SJCRH30 (cell line): ENCODE results near the gene STK32B. TPM values are rescaled to one million over a fixed set of nuclear protein-coding genes. Genes with fewer than 3 reads are reported as not detected.
"Not testable (repeated sequence)": the region's sequence is repeated elsewhere in the genome, so short reads cannot be mapped to it uniquely, and the experiment has no call there.

ENCODE experiments used
- DNase-seq, 2 experiments: peaks; one replicate each; pipeline ENCODE4 v3.0.0-alpha.2; 2015 to 2020
- H3K27ac ChIP-seq: fragments of 250-450 bp; sonication (Bioruptor Pico); 2 replicates; pipeline ENCODE4 v1.5.1; 2020; ENCODE audit warnings: mild to moderate bottlenecking, moderate library complexity
- H3K27me3 ChIP-seq: fragments of 250-450 bp; sonication (Bioruptor Pico); 2 replicates; pipeline ENCODE4 v1.5.1; 2020; ENCODE audit warnings: mild to moderate bottlenecking, moderate library complexity
- H3K36me3 ChIP-seq: fragments of 250-450 bp; sonication (Bioruptor Pico); 2 replicates; pipeline ENCODE4 v1.5.1; 2020; ENCODE audit warnings: mild to moderate bottlenecking, moderate library complexity
- H3K4me1 ChIP-seq: fragments of 250-450 bp; sonication (Bioruptor Pico); 2 replicates; pipeline ENCODE4 v1.5.1; 2020; ENCODE audit warnings: mild to moderate bottlenecking, moderate library complexity
- H3K4me3 ChIP-seq: fragments of 250-450 bp; sonication (Bioruptor Pico); 2 replicates; pipeline ENCODE4 v1.5.1; 2020; ENCODE audit warnings: mild to moderate bottlenecking, moderate library complexity
- H3K9me3 ChIP-seq: fragments of 250-450 bp; sonication (Bioruptor Pico); replicated peaks from 2 replicates; pipeline ENCODE4 v1.5.1; 2020; ENCODE audit warnings: mild to moderate bottlenecking, moderate library complexity
- total RNA-seq: library from RNA; depleted of rRNA; stranded (reverse); fragments of >200 nt; shearing (Covaris generic); gene quantifications from 2 replicates; pipeline ENCODE4 v1.2.3, GENCODE V29; 2014

STK32B gene
- total RNA-seq, 1 experiment from 2014 or later: 0.20 TPM

- H3K27ac ChIP-seq: no peak overlapping the region
- DNase-seq: no peak
- no peaks in the 10 kb centered on the region for H3K36me3 ChIP-seq
- H3K9me3 ChIP-seq: no peaks in the 10 kb centered on the region
- no peak overlapping the region for H3K4me3 ChIP-seq
- H3K27me3 ChIP-seq: peaks cover 12% of the 10 kb centered on the region
- no peaks in the 10 kb centered on the region for H3K4me1 ChIP-seq
Observed at GRCh38 chr4:5215321-5215720, 164.0 kb downstream of the STK32B start.

GRCh38 chr4:5217421-5217820 is 166.1 kb downstream of the STK32B start:
- Histone ChIP-seq H3K36me3 (no peaks in the 10 kb centered on the region), H3K4me1 (no peaks in the 10 kb centered on the region), H3K27ac (no peak overlapping the region), H3K9me3 (no peaks in the 10 kb centered on the region), H3K27me3 (peaks cover 9% of the 10 kb centered on the region), H3K4me3 (no peak overlapping the region)
- no peak for DNase-seq

GRCh38 chr4:5218376-5219069 is 167.2 kb downstream of the STK32B start:
- DNase-seq: no peak
- no peaks in the 10 kb centered on the region for H3K36me3 ChIP-seq
- no peaks in the 10 kb centered on the region for H3K4me1 ChIP-seq
- no peaks in the 10 kb centered on the region for H3K9me3 ChIP-seq
- no peak overlapping the region for H3K27ac ChIP-seq
- no peak overlapping the region for H3K4me3 ChIP-seq
- no peaks in the 10 kb centered on the region; the same call in 1 of the 2 replicates for H3K27me3 ChIP-seq

- peak; percentile 70 to 75 for DNase-seq
- Histone ChIP-seq H3K9me3 (no peaks in the 10 kb centered on the region), H3K36me3 (no peaks in the 10 kb centered on the region)
Observed at GRCh38 chr4:5220028-5220427, 168.7 kb downstream of the STK32B start.

GRCh38 chr4:5222047-5222446 is 170.8 kb downstream of the STK32B start:
- Histone ChIP-seq H3K4me1 (no peaks in the 10 kb centered on the region), H3K9me3 (no peaks in the 10 kb centered on the region), H3K4me3 (no peak overlapping the region), H3K27me3 (no peaks in the 10 kb centered on the region), H3K27ac (no peak overlapping the region), H3K36me3 (no peaks in the 10 kb centered on the region)
- DNase-seq: no peak

More at GRCh38 chr4:5220028-5220427, 168.7 kb downstream of the STK32B start:
- Histone ChIP-seq H3K4me1 (no peaks in the 10 kb centered on the region), H3K4me3 (no peak overlapping the region), H3K27ac (no peak overlapping the region), H3K27me3 (no peaks in the 10 kb centered on the region)

GRCh38 chr4:5222951-5223350 is 171.7 kb downstream of the STK32B start:
- no peaks in the 10 kb centered on the region for H3K9me3 ChIP-seq
- H3K4me3 ChIP-seq: no peak overlapping the region
- no peak overlapping the region for H3K27ac ChIP-seq
- DNase-seq: no peak
- no peaks in the 10 kb centered on the region for H3K27me3 ChIP-seq
- no peaks in the 10 kb centered on the region for H3K4me1 ChIP-seq
- H3K36me3 ChIP-seq: no peaks in the 10 kb centered on the region

- DNase-seq: no peak
- H3K36me3 ChIP-seq: no peaks in the 10 kb centered on the region
- no peaks in the 10 kb centered on the region for H3K9me3 ChIP-seq
- peaks cover 4% of the 10 kb centered on the region; the same call in 1 of the 2 replicates for H3K27me3 ChIP-seq
- no peak overlapping the region for H3K4me3 ChIP-seq
- no peak overlapping the region for H3K27ac ChIP-seq
- no peaks in the 10 kb centered on the region for H3K4me1 ChIP-seq
Observed at GRCh38 chr4:5224340-5224739, 173.1 kb downstream of the STK32B start.

GRCh38 chr4:5232549-5232948 is 181.3 kb downstream of the STK32B start:
- no peak overlapping the region for H3K27ac ChIP-seq
- H3K9me3 ChIP-seq: no peaks in the 10 kb centered on the region
- no peaks in the 10 kb centered on the region for H3K36me3 ChIP-seq
- peaks cover 8% of the 10 kb centered on the region; the same call in 1 of the 2 replicates for H3K27me3 ChIP-seq
- DNase-seq: no peak
- H3K4me1 ChIP-seq: no peaks in the 10 kb centered on the region
- no peak overlapping the region for H3K4me3 ChIP-seq

GRCh38 chr4:5237086-5237660 is 185.9 kb downstream of the STK32B start:
- Histone ChIP-seq H3K9me3 (no peaks in the 10 kb centered on the region), H3K4me3 (no peak overlapping the region), H3K27me3 (0 out of 2 replicates have a peak, but pooled peaks cover 3% of the 10 kb centered on the region), H3K36me3 (no peaks in the 10 kb centered on the region), H3K27ac (no peak overlapping the region), H3K4me1 (no peaks in the 10 kb centered on the region)
- DNase-seq: no peak

GRCh38 chr4:5238173-5238572 is 186.9 kb downstream of the STK32B start:
- Histone ChIP-seq H3K9me3 (no peaks in the 10 kb centered on the region), H3K4me1 (no peaks in the 10 kb centered on the region), H3K27me3 (0 out of 2 replicates have a peak, but pooled peaks cover 3% of the 10 kb centered on the region), H3K4me3 (no peak overlapping the region), H3K36me3 (no peaks in the 10 kb centered on the region), H3K27ac (no peak overlapping the region)
- DNase-seq: no peak

- not testable (repeated sequence) for H3K36me3 ChIP-seq, H3K4me1 ChIP-seq
Observed at GRCh38 chr4:5247061-5247460, 195.8 kb downstream of the STK32B start.

GRCh38 chr4:5247735-5248134 is 196.5 kb downstream of the STK32B start:
- Histone ChIP-seq H3K4me1 (no peaks in the 10 kb centered on the region), H3K36me3 (no peaks in the 10 kb centered on the region), H3K4me3 (no peak overlapping the region), H3K27me3 (no peaks in the 10 kb centered on the region), H3K9me3 (0 out of 2 replicates have a peak, but pooled peaks cover 3% of the 10 kb centered on the region), H3K27ac (no peak overlapping the region)
- no peak for DNase-seq

More at GRCh38 chr4:5247061-5247460, 195.8 kb downstream of the STK32B start:
- not testable (repeated sequence) for DNase-seq, H3K27ac ChIP-seq, H3K4me3 ChIP-seq, H3K9me3 ChIP-seq, H3K27me3 ChIP-seq

- DNase-seq: no peak
- Histone ChIP-seq H3K27ac (no peak overlapping the region), H3K4me1 (no peaks in the 10 kb centered on the region)
Observed at GRCh38 chr4:5249727-5250126, 198.4 kb downstream of the STK32B start.

GRCh38 chr4:5250536-5250935 is 199.3 kb downstream of the STK32B start:
- not testable (repeated sequence) for DNase-seq, H3K27me3 ChIP-seq, H3K9me3 ChIP-seq, H3K27ac ChIP-seq, H3K36me3 ChIP-seq, H3K4me3 ChIP-seq, H3K4me1 ChIP-seq

More at GRCh38 chr4:5249727-5250126, 198.4 kb downstream of the STK32B start:
- H3K27me3 ChIP-seq: no peaks in the 10 kb centered on the region
- H3K4me3 ChIP-seq: no peak overlapping the region
- H3K36me3 ChIP-seq: no peaks in the 10 kb centered on the region
- H3K9me3 ChIP-seq: 0 out of 2 replicates have a peak, but pooled peaks cover 3% of the 10 kb centered on the region

GRCh38 chr4:5256421-5256820 is 205.1 kb downstream of the STK32B start:
- H3K9me3 ChIP-seq: no peaks in the 10 kb centered on the region
- H3K36me3 ChIP-seq: no peaks in the 10 kb centered on the region
- DNase-seq: no peak
- peaks cover 6% of the 10 kb centered on the region; the same call in 1 of the 2 replicates for H3K27me3 ChIP-seq
- H3K4me1 ChIP-seq: no peaks in the 10 kb centered on the region
- no peak overlapping the region for H3K4me3 ChIP-seq
- no peak overlapping the region for H3K27ac ChIP-seq
